Dendritic cell treated with granulocyte-macrophage colony-stimulating factor and Interleukin-4, amounts not matched to agents 40 ng/mL and 50 ng/mL, for 4 days (primary cell): ENCODE measurements around the gene ZNF182.
"Not testable (repeated sequence)": the region's sequence is repeated elsewhere in the genome, so short reads cannot be mapped to it uniquely, and the experiment has no call there.

Source experiments
- H3K27ac Mint-ChIP-seq: one replicate; pipeline ENCODE4 v1.8.0; 2022; ENCODE audit warnings: mild to moderate bottlenecking, mixed read lengths
- H3K27me3 Mint-ChIP-seq: one replicate; pipeline ENCODE4 v1.8.0; 2022; ENCODE audit warnings: mild to moderate bottlenecking, mixed read lengths
- H3K36me3 Mint-ChIP-seq: one replicate; pipeline ENCODE4 v1.8.0; 2022; ENCODE audit warnings: low read depth, mixed read lengths
- H3K4me1 Mint-ChIP-seq: one replicate; pipeline ENCODE4 v1.8.0; 2022; ENCODE audit warnings: low read depth, mixed read lengths
- H3K4me3 Mint-ChIP-seq: one replicate; pipeline ENCODE4 v1.8.0; 2022; ENCODE audit warnings: mild to moderate bottlenecking, moderate library complexity, mixed read lengths
- H3K9me3 Mint-ChIP-seq: one replicate; pipeline ENCODE4 v1.8.0; 2022; ENCODE audit warnings: mixed read lengths
- intact Hi-C: fragments of 100-400 bp; cut with micrococcal nuclease; formaldehyde crosslinking; loops from one replicate; pipeline ENCODE4 v1.15.0; 2022

Gene ZNF182

GRCh38 chrX:48003758-48004457, at the start of gene ZNF182:
Gene ZNF182 (minus strand): TSS chrX:48003989. CDS start chrX:48002609, 1,380 bp downstream.
- H3K4me3 Mint-ChIP-seq, result peak within 1 kb of the TSS; percentile 95
- H3K4me1 Mint-ChIP-seq, result peaks cover 12% of the 10 kb centered on the region
- H3K9me3 Mint-ChIP-seq, result no peaks in the 10 kb centered on the region
- intact Hi-C loops, result no loop called here
- H3K27ac Mint-ChIP-seq, result peak within 1 kb of the TSS; percentile 97
- peaks cover 30% of the 10 kb centered on the region for H3K36me3 Mint-ChIP-seq
- no peaks in the 10 kb centered on the region for H3K27me3 Mint-ChIP-seq

DNA sequence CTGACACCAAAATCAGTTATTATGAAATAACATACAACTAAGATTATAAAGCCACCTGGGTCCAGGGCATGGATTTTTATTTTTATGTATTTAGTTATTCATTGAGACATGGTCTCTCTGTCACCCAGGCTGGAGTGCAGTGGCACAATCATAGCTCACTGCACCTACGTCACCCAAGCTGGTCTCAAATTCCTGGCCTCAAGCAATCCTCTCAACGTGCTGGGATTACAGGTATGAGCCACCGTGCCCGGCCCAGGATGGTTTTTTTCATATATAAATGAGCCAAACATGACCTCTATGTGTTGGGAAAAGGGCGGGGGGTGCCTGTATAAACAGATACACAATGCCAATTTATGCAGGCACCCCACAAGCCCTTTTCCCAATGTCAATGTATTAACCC, 43.1 kb upstream of the ZNF182 start:
- no peak overlapping the region for H3K27ac Mint-ChIP-seq
- H3K4me1 Mint-ChIP-seq, result no peaks in the 10 kb centered on the region
- H3K27me3 Mint-ChIP-seq, result no peaks in the 10 kb centered on the region
- no peaks in the 10 kb centered on the region for H3K9me3 Mint-ChIP-seq
- H3K4me3 Mint-ChIP-seq, result no peak overlapping the region
- intact Hi-C loops, result no loop called here
- no peaks in the 10 kb centered on the region for H3K36me3 Mint-ChIP-seq

DNA sequence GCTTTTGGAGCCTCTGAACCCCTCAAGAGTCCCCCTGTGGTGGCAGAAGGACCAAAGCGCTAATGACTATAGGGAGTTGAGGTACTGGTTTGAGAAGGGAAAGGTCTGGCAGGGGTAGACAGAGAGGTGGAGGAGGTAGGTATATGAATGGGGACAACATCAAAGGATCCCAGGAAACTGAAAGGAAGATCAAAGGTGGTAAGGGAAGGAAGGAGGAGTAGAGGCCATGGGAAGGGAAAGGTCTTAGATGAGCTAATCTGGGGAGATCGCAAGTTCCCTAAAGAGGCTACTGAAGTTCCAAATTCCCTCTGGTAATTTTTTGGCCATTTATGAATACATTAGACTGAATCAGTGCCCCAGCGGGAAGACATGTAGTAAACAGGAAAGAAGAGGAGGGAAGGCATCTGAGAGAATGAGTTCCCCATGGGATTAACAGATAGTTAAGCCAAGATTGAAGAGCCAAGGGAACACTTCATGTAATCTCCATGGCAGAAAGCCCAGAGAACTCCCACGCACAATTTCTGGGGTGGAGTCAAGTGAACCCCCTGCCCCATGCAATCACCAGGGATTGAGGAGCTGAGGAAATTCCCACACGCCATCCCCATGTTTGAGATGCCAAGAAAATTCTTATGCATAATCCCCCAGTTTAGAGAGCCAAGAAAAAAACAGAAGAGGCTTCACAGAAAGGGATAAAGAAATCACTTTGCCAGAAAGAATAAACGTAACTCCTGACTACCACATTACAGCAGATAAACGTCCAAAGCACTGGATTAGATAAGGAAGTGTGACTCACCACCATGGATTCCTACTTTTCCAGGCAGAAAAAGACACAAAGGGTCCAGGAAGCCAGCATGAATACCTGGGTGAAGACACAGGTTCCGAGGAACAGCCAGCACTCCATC, 41.9 kb upstream of the ZNF182 start:
- Mint-ChIP-seq H3K27ac (no peak overlapping the region), H3K36me3 (no peaks in the 10 kb centered on the region)
- intact Hi-C loops, result no loop called here

GRCh38 chrX:48043056-48043455, 39.3 kb upstream of the ZNF182 start:
- no peaks in the 10 kb centered on the region for H3K4me1 Mint-ChIP-seq
- H3K4me3 Mint-ChIP-seq, result no peak overlapping the region
- H3K9me3 Mint-ChIP-seq, result no peaks in the 10 kb centered on the region
- intact Hi-C loops, result no loop called here
- H3K27me3 Mint-ChIP-seq, result no peaks in the 10 kb centered on the region
- no peak overlapping the region for H3K27ac Mint-ChIP-seq
- H3K36me3 Mint-ChIP-seq, result no peaks in the 10 kb centered on the region

More for the DNA sequence above, 41.9 kb upstream of the ZNF182 start:
- Mint-ChIP-seq H3K27me3 (no peaks in the 10 kb centered on the region), H3K4me3 (no peak overlapping the region), H3K4me1 (no peaks in the 10 kb centered on the region), H3K9me3 (no peaks in the 10 kb centered on the region)

GRCh38 chrX:48035891-48036290, 32.1 kb upstream of the ZNF182 start:
- H3K4me1 Mint-ChIP-seq, result no peaks in the 10 kb centered on the region
- H3K27ac Mint-ChIP-seq, result no peak overlapping the region
- H3K9me3 Mint-ChIP-seq, result no peaks in the 10 kb centered on the region
- no peak overlapping the region for H3K4me3 Mint-ChIP-seq
- intact Hi-C loops, result no loop called here
- no peaks in the 10 kb centered on the region for H3K36me3 Mint-ChIP-seq
- no peaks in the 10 kb centered on the region for H3K27me3 Mint-ChIP-seq

DNA sequence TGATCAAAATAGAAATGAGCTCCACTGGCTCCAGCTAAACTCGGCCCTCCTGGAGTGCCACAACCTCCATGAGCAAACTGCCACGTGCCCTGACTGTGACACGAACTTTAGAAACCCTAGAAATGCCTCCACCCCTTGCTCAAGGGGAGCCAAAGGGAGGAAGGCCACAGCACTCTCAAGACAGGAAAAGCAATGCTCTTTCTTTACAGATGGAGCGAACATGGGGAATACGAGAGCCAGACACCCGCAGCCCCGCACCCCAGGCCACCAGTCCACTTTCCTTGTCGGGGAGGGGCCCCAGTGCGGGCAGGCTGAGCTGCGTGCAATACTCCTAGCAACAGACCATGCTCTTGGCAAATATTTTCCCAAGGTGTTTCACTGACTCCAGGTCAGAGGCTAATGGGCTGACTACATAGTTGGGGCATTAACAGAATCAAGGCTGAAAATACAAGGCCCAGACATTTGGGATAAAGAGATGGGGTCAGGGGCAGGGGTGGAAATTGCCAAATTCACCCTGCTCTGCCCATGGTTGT, 26.9 kb upstream of the ZNF182 start:
- H3K27me3 Mint-ChIP-seq, result not testable (repeated sequence)

DNA sequence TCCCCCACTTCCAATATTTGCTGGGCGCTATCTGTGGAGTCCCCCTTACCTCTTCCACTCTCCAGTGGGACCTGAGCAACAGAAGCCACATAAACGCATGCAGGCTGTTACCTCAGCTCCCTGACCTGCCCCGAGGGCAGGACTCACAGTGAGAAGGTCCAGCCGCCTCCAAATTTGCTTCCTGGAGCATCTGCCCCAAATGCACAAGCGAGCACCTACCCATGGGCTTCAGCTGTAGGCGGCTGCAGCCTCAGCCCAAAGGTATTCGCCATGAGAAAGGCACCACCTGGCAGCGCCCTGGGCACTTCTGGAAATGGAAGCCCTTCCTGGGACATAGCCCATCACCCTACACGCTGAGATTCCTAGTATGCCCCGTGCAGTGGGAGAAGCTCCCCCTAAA, 26.4 kb upstream of the ZNF182 start:
- intact Hi-C loops, result no loop called here
- Mint-ChIP-seq H3K27me3 (no peaks in the 10 kb centered on the region), H3K36me3 (no peaks in the 10 kb centered on the region), H3K4me3 (no peak overlapping the region), H3K9me3 (no peaks in the 10 kb centered on the region), H3K27ac (no peak overlapping the region), H3K4me1 (peaks cover 5% of the 10 kb centered on the region)

More for the DNA sequence above, 26.9 kb upstream of the ZNF182 start:
- H3K27ac Mint-ChIP-seq, H3K9me3 Mint-ChIP-seq, H3K4me1 Mint-ChIP-seq, H3K36me3 Mint-ChIP-seq, intact Hi-C loops, H3K4me3 Mint-ChIP-seq: not testable (repeated sequence)

- Mint-ChIP-seq H3K4me3 (no peak overlapping the region), H3K36me3 (no peaks in the 10 kb centered on the region), H3K9me3 (no peaks in the 10 kb centered on the region), H3K27me3 (no peaks in the 10 kb centered on the region), H3K27ac (no peak overlapping the region), H3K4me1 (peaks cover 5% of the 10 kb centered on the region)
- intact Hi-C loops, result loop anchor here (5.0 to 10.0 kb wide), 4 partner anchors 71 to 836 kb away; partner anchors contain the start of genes ARAF, ELK1, UBA1 and UXT
Observed at GRCh38 chrX:48028091-48028490, 24.3 kb upstream of the ZNF182 start.

GRCh38 chrX:48027545-48027944, 23.8 kb upstream of the ZNF182 start:
- H3K4me3 Mint-ChIP-seq, H3K4me1 Mint-ChIP-seq, H3K36me3 Mint-ChIP-seq, H3K27me3 Mint-ChIP-seq, H3K27ac Mint-ChIP-seq, H3K9me3 Mint-ChIP-seq: not testable (repeated sequence)
- intact Hi-C loops, result loop anchor here (5.0 to 10.0 kb wide), 4 partner anchors 70 to 835 kb away; partner anchors contain the start of genes ARAF, ELK1, UBA1 and UXT

- Mint-ChIP-seq H3K4me3 (no peak overlapping the region), H3K27ac (peak overlapping the region; percentile 70)
- intact Hi-C loops, result loop anchor here (5.0 to 10.0 kb wide), 4 partner anchors 68 to 833 kb away; partner anchors contain the start of genes ARAF, ELK1, UBA1 and UXT
Observed at GRCh38 chrX:48025561-48025960, 21.8 kb upstream of the ZNF182 start.

DNA sequence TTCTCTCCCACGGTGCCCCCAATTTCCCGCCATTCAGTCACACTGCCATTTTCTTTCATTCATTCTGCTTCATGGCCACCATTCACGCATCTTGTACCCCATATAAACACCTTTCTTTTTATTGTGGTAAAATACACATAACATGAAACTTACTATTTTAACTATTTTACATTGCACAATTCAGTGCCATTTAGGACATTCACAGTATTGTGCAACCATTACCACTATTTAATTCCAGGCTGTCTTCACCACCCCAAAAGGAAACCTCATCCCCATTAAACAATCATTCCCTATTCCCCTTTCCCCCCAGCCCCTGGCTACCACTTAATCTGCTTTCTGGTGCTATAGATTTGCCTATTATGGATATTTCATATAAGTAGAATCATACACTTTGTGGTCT, 18.9 kb upstream of the ZNF182 start:
- no peaks in the 10 kb centered on the region for H3K9me3 Mint-ChIP-seq
- intact Hi-C loops, result loop anchor here (10.0 kb wide), 2 partner anchors 368 to 458 kb away; partner anchors contain the start of genes ARAF, ELK1 and UXT
- peaks cover 7% of the 10 kb centered on the region for H3K36me3 Mint-ChIP-seq
- H3K4me3 Mint-ChIP-seq, result no peak overlapping the region
- H3K27me3 Mint-ChIP-seq, result no peaks in the 10 kb centered on the region
- peaks cover 5% of the 10 kb centered on the region for H3K4me1 Mint-ChIP-seq
- H3K27ac Mint-ChIP-seq, result no peak overlapping the region

More at GRCh38 chrX:48025561-48025960, 21.8 kb upstream of the ZNF182 start:
- Mint-ChIP-seq H3K9me3 (no peaks in the 10 kb centered on the region), H3K4me1 (peaks cover 5% of the 10 kb centered on the region), H3K27me3 (no peaks in the 10 kb centered on the region), H3K36me3 (peaks cover 7% of the 10 kb centered on the region)

- Mint-ChIP-seq H3K4me3 (no peak overlapping the region), H3K36me3 (peaks cover 7% of the 10 kb centered on the region), H3K27me3 (no peaks in the 10 kb centered on the region), H3K9me3 (no peaks in the 10 kb centered on the region), H3K27ac (no peak overlapping the region), H3K4me1 (peaks cover 5% of the 10 kb centered on the region)
- intact Hi-C loops, result loop anchor here (10.0 kb wide), 2 partner anchors 367 to 457 kb away; partner anchors contain the start of genes ARAF, ELK1 and UXT
Observed at GRCh38 chrX:48022100-48022499, 18.3 kb upstream of the ZNF182 start.

GRCh38 chrX:48021026-48021900, 17.5 kb upstream of the ZNF182 start:
- Mint-ChIP-seq H3K4me3 (peak overlapping the region; percentile 95), H3K27me3 (no peaks in the 10 kb centered on the region), H3K27ac (peak overlapping the region; percentile 98), H3K4me1 (peaks cover 5% of the 10 kb centered on the region), H3K9me3 (no peaks in the 10 kb centered on the region), H3K36me3 (peaks cover 7% of the 10 kb centered on the region)
- intact Hi-C loops, result loop anchor here (2.0 to 10.0 kb wide), 3 partner anchors 184 to 456 kb away; partner anchors contain the start of genes ARAF, ELK1, UXT and ZNF81
